Forelimb muscle (tissue), 1 donor: ENCODE measurements around the gene SEZ6L. TPM values are rescaled to one million over a fixed set of nuclear protein-coding genes. Genes with fewer than 3 reads are reported as not detected.

ENCODE experiments used
- DNase-seq: peaks from one replicate; pipeline ENCODE4 v3.0.0-alpha.2; 2013; ENCODE audit warnings: low read depth
- polyA plus RNA-seq: library from polyadenylated mRNA; unstranded; fragments of 120-200 nt; gene quantifications from one replicate; pipeline ENCODE4 v1.2.1, GENCODE V29; 2013; ENCODE audit not compliant: insufficient read length

The SEZ6L gene
- polyA plus RNA-seq, 1 donor, result 0.40 TPM

GRCh38 chr22:26295563-26296126 lies 126.4 kb downstream of the SEZ6L start:
- no peak for DNase-seq

DNA sequence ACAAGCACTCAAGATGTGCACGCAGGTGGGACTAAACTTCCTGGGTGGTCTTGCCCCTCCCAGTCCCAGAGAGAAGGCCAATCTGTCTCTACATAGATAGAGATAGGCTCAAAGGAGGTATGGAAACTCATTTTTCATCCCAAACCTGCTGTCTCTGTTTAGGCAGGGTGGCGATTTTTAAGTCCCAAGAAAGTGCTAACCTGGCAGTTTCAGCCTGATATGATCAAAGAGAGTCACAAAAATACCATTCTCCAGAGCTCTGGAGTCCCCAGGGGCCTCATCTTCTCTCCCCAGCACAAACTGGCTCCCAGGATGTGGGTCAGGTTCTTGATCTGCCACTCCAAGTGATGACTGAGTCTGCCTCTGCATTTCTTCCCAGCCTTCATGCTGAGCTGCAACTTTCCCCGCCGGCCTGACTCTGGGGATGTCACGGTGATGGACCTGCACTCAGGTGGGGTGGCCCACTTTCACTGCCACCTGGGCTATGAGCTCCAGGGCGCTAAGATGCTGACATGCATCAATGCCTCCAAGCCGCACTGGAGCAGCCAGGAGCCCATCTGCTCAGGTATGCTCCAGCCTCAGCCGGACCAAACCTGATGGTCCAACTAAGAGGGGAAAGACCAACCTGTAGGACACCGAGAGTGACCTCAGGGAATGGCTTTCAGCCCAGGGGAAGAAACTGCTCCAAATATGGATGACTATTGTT lies 129.5 kb downstream of the SEZ6L start:
- DNase-seq, result no peak

DNA sequence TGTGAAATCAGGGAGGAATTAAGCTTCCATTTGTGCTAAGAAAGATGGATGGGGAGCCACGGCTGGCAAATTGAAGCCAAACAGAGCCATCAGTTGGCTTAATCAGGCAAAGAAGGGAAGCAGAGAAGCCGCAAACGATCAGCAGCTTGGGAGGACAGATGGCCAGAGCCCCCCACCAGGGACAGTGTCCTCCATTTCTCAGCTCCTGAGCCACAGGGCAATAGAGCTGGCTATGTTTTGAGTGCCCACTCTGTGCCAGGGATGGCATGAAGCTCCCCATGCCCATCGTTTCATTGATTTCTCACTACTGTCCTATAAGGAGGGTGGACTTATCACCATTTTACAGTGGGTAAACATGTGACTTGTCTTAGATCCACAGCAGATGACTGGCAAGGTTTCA lies 133.5 kb downstream of the SEZ6L start:
- DNase-seq, result no peak

DNA sequence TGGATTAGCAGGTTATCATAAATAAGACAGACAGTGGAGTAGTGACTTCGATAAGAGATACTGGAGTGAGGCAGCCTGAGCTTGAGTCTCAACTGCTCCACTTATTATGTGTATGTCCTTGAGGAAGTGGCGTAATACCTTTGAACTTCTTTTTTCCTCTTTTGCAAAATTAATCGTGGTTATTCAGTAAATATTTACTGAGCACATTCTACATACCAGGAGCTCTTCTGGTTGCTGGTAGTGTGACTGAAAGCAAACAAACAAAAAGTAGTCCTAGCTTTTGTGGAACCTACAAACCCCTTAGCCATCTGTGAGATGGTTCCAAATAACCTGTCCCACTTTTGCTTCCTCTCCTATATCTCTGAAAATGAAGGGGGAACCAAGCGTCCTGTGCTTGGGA lies 134.2 kb downstream of the SEZ6L start:
- DNase-seq, result no peak

DNA sequence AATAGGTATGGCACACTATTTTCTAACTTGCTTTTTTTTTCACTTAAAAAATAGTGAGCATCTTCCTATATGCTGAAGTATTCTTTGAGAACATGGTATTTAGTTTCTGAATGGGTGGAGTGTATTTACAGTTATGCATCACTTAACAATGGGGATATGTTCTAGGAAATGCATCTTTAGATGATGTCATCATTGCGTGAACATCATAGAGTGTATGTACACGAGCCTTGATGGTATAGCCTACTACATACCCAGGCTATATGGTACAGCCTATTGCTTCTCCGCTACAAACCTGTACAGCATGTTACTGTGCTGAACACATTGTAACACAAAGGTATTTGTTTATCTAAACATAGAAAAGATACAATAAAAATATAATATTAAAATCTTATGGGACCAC lies 135.5 kb downstream of the SEZ6L start:
- no peak for DNase-seq

GRCh38 chr22:26308467-26308866 lies 139.2 kb downstream of the SEZ6L start:
- no peak for DNase-seq

DNA sequence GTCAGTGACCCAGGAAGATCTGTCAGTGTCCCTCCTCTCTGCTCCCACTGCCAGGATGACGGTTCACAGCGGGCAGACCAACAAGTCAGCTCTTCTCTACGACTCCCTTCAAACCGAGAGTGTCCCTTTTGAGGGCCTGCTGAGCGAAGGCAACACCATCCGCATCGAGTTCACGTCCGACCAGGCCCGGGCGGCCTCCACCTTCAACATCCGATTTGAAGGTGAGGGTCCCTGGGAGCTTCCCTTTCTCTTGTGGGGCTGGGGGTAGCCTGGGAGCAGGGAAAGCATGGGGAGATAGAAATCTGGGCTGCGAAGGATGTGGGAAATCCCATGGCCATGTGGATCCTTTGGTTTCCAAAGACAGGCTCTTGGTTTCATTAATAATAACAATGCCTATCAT lies 141.4 kb downstream of the SEZ6L start:
- DNase-seq, result no peak

- DNase-seq, result no peak
These were observed 144.0 kb downstream of the SEZ6L start for GRCh38 chr22:26313291-26313690.

GRCh38 chr22:26314171-26314570 lies 144.9 kb downstream of the SEZ6L start:
- DNase-seq, result no peak

- DNase-seq, result no peak
These were observed 145.4 kb downstream of the SEZ6L start for GRCh38 chr22:26314656-26315055.

DNA sequence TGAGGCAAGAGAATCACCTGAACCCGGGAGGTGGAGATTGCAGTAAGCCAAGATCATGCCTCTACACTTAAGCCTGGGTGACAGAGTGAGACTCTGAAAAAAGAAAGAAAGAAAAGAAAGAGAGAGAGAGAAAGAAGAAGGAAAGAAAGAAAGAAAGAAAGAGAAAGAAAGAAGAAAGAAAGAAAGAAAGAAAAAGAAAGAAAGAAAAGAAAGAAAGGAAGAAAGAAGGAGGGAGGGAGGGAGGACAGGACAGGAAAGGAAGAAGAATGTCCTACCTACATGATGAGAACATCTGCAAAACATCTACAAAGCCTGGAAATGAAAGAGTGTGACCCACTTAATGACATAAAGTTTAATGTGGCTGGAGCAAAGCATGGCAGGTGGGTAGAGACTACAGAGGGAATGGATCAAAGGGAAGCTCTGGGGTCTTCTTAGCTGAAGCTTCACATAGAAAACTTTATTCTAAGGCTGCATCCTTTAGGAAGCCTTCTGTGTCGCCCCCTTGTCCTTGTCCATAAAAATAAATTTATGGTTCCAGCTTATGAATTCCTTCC lies 147.5 kb downstream of the SEZ6L start:
- DNase-seq, result no peak

GRCh38 chr22:26318975-26319374 lies 149.7 kb downstream of the SEZ6L start:
- DNase-seq, result no peak

GRCh38 chr22:26320447-26320846 lies 151.2 kb downstream of the SEZ6L start:
- DNase-seq, result no peak

DNA sequence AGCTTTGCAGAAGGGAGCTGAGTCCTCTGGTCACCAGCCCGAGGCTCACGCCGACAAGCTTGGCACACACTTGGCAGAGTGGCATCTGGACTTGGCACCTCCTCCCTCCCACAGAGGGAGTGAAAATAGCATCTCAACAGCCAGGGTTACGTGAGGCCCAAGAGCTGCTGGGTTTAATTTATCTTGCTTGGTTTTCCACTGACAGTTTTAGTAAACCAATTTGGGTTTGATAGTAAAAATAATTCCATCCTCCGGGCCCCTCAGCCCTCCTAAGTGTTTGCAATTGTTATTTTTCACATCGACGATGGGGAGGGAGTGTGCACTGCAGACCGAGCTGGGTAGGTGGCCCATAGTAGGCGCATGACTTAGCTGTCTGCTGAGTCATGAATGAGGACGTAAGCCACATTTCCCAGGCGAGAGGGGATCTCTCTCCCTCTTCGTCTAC lies 152.2 kb downstream of the SEZ6L start:
- no peak for DNase-seq

DNA sequence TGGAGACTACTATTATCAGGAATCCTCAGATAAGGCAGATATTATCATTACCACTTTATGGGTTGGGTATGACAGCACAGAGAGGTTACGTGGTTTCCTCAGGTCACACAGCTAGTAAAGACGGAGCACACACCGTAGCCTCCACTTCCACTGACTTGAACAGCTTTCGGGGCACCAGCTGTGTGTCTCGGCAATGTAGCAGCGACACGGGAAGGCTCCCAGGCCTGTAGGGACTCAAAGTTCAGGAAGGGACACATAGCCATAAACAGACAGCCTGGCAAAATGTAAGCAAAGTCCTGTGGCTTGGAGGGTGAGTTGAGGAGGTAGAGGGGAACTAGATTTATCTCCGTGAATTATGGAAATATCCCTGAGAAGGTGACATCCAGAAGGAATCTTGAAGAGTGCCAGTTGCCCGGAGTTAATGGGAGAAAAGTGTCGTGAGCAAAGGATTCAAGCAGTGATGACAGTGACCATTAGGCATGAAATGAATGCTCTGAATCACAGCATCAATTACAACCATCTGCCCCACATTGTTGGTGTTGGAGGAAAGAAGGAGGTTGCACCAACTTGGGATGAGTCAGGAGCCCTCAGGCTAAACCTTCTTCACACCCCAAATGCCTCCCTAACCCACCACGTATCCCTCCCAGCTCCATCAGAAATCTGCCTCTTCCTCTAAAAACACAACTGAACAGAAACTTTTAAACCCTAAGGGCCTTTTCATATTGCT lies 153.1 kb downstream of the SEZ6L start:
- no peak for DNase-seq

DNA sequence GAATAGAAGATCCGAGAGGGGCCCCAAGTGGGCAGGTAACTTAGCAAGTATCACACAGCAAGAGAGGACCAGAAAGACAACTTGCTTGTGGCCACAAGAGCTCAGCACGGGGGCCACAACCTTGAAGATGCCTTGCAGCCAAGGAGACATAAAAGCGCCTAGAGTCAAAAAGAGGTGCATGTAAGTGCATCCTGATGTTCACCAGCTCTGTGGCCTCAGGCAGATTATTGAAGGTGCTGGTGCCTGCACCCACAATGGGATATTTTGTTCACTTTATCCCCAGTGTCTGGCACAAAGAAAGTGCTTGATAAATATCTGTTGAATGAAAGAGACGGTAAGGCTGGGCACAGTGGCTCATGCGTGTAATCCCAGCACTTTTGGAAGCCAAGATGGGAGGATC lies 153.8 kb downstream of the SEZ6L start:
- DNase-seq, result no peak

- no peak for DNase-seq
These were observed 154.9 kb downstream of the SEZ6L start for GRCh38 chr22:26324150-26324549.

- no peak for DNase-seq
These were observed 156.4 kb downstream of the SEZ6L start for GRCh38 chr22:26325641-26326040.

DNA sequence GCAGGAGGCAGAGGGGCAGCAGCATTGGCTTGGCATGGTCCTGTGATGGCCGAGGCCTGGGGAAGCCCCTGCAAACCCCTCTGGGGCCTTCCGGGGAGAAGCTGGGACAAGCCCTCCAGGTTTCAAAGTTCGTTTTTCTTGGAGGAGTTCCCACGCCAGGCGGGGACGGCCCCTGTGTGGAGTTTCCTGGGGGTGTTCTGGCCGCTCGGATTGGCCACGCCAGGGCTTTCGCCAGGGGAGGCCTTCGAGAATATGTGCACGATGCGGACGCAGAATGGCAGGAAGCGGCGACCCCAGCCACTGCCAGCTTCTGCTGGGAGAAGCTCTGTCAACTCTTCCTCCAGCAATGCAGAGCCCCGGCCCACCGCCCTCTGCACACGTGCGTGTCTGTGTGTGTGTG lies 157.5 kb downstream of the SEZ6L start:
- DNase-seq, result no peak

DNA sequence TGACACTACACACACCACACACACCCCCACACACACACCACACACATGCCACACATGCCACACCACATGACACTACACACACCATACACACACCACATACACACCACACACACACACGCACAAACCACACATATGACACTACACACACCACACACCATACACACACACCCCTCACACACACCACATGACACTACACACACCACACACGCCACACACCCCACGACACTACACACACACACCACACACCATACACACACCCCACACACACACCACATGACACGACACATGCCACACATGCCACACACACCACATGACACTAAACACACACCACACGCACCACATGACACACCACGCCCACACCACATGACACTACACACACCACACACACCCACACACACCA lies 158.0 kb downstream of the SEZ6L start:
- DNase-seq, result no peak

DNA sequence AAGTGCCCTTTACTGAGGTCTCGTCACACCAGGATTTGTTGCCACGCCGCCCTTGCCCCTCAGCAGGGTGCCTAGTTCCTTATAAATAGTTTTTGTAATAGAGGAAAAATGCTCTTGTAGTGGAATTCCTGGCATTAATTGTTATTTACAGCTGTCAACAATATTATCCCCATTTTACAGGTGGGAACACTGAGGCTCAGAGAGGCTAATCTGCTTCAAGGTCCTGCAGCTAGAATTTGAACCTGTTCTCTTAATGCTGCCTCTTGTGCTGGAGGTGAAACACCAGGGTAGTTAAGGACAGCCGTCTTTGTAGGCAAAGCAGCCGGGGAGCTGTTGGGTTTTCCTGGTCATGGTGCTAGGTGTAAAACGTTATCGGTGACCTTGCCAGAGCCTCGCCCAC lies 159.0 kb downstream of the SEZ6L start:
- no peak for DNase-seq

DNA sequence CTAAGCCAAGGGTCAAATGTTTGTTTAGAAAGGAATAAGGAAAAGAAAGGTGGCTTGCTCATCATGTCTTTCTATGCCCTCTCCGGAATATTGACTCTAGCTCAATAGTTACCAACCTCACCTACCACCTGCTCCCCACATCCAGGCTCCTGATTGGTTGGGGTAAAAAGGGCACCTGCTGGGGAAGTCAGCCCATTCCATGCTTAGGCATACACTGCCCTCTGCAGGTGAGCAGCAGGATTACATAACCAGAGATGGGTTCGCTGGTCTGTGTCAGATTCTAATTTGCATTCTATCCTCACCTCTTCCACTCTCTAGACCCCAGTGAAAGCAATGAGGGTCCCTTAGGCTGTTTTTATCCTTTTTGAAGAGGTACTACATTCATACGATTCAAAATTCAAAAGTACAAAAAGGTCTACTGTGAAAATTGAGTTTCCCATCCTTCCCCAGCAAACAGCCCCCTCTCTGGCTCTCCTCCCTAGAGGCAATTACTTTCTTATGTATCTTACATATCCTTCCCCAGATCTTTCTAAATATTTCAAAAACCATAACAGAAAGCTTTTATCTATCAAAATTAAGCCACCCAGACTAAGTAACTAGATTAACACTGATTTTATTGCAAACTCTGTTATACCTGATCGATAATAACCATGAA lies 161.8 kb downstream of the SEZ6L start:
- no peak for DNase-seq
